Measurements from ENCODE around the gene CCND1. TPM values are rescaled to one million over a fixed set of nuclear protein-coding genes. Genes with fewer than 3 reads are reported as not detected.
A peak's percentile ranks its signal among the peaks of the same experiment; 100 is the strongest.

The CCND1 gene
- total RNA-seq, 1 donor from 2014 or later, result 112 TPM

GRCh38 chr11:69640260-69640994 is 529 bp upstream of the CCND1 start:
- H3K27me3 ChIP-seq, result no peaks in the 10 kb centered on the region
- H3K36me3 ChIP-seq, result no peaks in the 10 kb centered on the region
- intact Hi-C loops (cut with DNase I), result loop anchor here (5.0 kb wide), 1 partner anchor 343 kb away; no protein-coding TSS in a partner anchor
- H3K4me1 ChIP-seq, result peaks cover 83% of the 10 kb centered on the region
- no peak for TF ChIP-seq POLR2AphosphoS5 (IDR thresholded peaks at IDR 0.05; ENCODE audit: insufficient read depth in 1 of 2, low read depth in 1 of 2)
- H3K27ac ChIP-seq, result peak overlapping the region; percentile 85
- H3K4me3 ChIP-seq, result peak overlapping the region; percentile 66 to 77
- no peaks in the 10 kb centered on the region for H3K9me3 ChIP-seq
- DNase-seq (ENCODE audit: extremely low spot score in 2 of 2), result no peak

GRCh38 chr11:69641681-69642548 is 959 bp downstream of the CCND1 start:
- no peak for TF ChIP-seq POLR2AphosphoS5 (IDR thresholded peaks at IDR 0.05; ENCODE audit: insufficient read depth in 1 of 2, low read depth in 1 of 2)
- intact Hi-C loops (cut with DNase I), result loop anchor here (5.0 kb wide), 1 partner anchor 345 kb away; no protein-coding TSS in a partner anchor
- Histone ChIP-seq H3K27me3 (no peaks in the 10 kb centered on the region), H3K27ac (peak overlapping the region; percentile 85), H3K9me3 (no peaks in the 10 kb centered on the region), H3K4me1 (peaks cover 72% of the 10 kb centered on the region), H3K36me3 (no peaks in the 10 kb centered on the region), H3K4me3 (peak overlapping the region; percentile 66 to 77)
- DNase-seq (ENCODE audit: extremely low spot score in 2 of 2), result no peak

GRCh38 chr11:69642549-69642912 is 1.6 kb downstream of the CCND1 start:
- intact Hi-C loops (cut with DNase I), result loop anchor here (5.0 kb wide), 1 partner anchor 345 kb away; no protein-coding TSS in a partner anchor
- Histone ChIP-seq H3K4me3 (peak overlapping the region; percentile 66 to 77), H3K36me3 (no peaks in the 10 kb centered on the region), H3K9me3 (no peaks in the 10 kb centered on the region), H3K27me3 (no peaks in the 10 kb centered on the region), H3K4me1 (peaks cover 66% of the 10 kb centered on the region), H3K27ac (peak overlapping the region; percentile 85)
- no peak for DNase-seq (ENCODE audit: extremely low spot score in 2 of 2)
- no peak for TF ChIP-seq POLR2AphosphoS5 (IDR thresholded peaks at IDR 0.05; ENCODE audit: insufficient read depth in 1 of 2, low read depth in 1 of 2)
- no peak for TF ChIP-seq POLR2A (IDR thresholded peaks at IDR 0.05)
- no peak for TF ChIP-seq CTCF (IDR thresholded peaks at IDR 0.05)

GRCh38 chr11:69642913-69643632 is 2.1 kb downstream of the CCND1 start:
- peak; percentile 50 to 96 (median 89) for TF ChIP-seq CTCF (IDR thresholded peaks at IDR 0.05)
- no peak for TF ChIP-seq POLR2AphosphoS5 (IDR thresholded peaks at IDR 0.05; ENCODE audit: insufficient read depth in 1 of 2, low read depth in 1 of 2)
- TF ChIP-seq POLR2A (IDR thresholded peaks at IDR 0.05), result no peak
- no peak for DNase-seq (ENCODE audit: extremely low spot score in 2 of 2)
- Histone ChIP-seq H3K27ac (peak overlapping the region; percentile 85), H3K27me3 (no peaks in the 10 kb centered on the region), H3K9me3 (no peaks in the 10 kb centered on the region), H3K4me1 (peaks cover 60% of the 10 kb centered on the region), H3K4me3 (peak overlapping the region; percentile 66 to 77), H3K36me3 (peaks cover 0 to 5% of the 10 kb centered on the region in 2 donors)
- intact Hi-C loops (cut with DNase I), result loop anchor here (1.0 to 5.0 kb wide), 2 partner anchors 346 to 540 kb away; no protein-coding TSS in a partner anchor

GRCh38 chr11:69643646-69644045 is 2.7 kb downstream of the CCND1 start:
- DNase-seq (ENCODE audit: extremely low spot score in 2 of 2), result no peak
- Histone ChIP-seq H3K4me3 (peak overlapping the region; percentile 66 to 77), H3K9me3 (no peaks in the 10 kb centered on the region), H3K36me3 (peaks cover 0 to 9% of the 10 kb centered on the region in 2 donors), H3K27ac (no peak overlapping the region), H3K4me1 (peaks cover 54% of the 10 kb centered on the region), H3K27me3 (no peaks in the 10 kb centered on the region)
- TF ChIP-seq POLR2A (IDR thresholded peaks at IDR 0.05), result no peak
- TF ChIP-seq CTCF (IDR thresholded peaks at IDR 0.05), result peak in 1 of 3 experiments; percentile 38
- intact Hi-C loops (cut with DNase I), result loop anchor here (1.0 to 5.0 kb wide), 2 partner anchors 346 to 540 kb away; no protein-coding TSS in a partner anchor

Data from vagina (tissue), 2 donors.